Heart left ventricle (tissue), 13 donors: Measurements from ENCODE around the gene LONP2.
"Not testable (repeated sequence)": the region's sequence is repeated elsewhere in the genome, so short reads cannot be mapped to it uniquely, and the experiment has no call there.

Experiments
- POLR2A ChIP-seq, 2 donors: fragments of 450-650 bp; IDR thresholded peaks; one replicate each; pipeline ENCODE4 v1.6.1; 2017; ENCODE audit warnings: antibody characterized with exemption in 2 of 2, mild to moderate bottlenecking in 2 of 2, moderate library complexity in 2 of 2
- TF ChIP-seq, protein P1 (sequence below), 12 donors: fragments of 200-600 bp; sonication (generic) in 4 of 12; IDR thresholded peaks; one replicate each; pipeline versions ENCODE4 v1.5.0 to v1.8.0; 2018 to 2022; ENCODE audit warnings: antibody characterized with exemption in 12 of 12, mild to moderate bottlenecking in 5 of 12
- donor health status: ischemic (EF 13 %, LVEDD 7.1; RV severe dilation, severe dysfunction).
- donor health status: DM: no; HTN: yes; CAD: no.
- donor health status: DM: no; HTN: no; CAD: no.
- donor health status: ischemic (EF 25% LVEDD 6.9; RV normal size, moderate dysfunction).
- donor health status: ischemic (EF 25% LVEDD 5.7; RV mildly dilated, moderate dysfunction).
- donor health status: ischemic (EF 35%, LVEDD 5.7; RV mildly dilated, moderate dysfunction).
- donor health status: nonischemic (EF 11% LVEDD 7.7; RV severe dilation, severe dysfunction).
- donor health status: DM: yes; HTN: yes; CAD: no.
- donor health status: PGD.
- donor health status: ischemic (EF 29% LVEDD 5.4; RV normal size, mild dysfunction).
- donor health status: nonischemic (EF 23%, LVEDD 6.1; RV moderate dilation, normal function).

DNA sequence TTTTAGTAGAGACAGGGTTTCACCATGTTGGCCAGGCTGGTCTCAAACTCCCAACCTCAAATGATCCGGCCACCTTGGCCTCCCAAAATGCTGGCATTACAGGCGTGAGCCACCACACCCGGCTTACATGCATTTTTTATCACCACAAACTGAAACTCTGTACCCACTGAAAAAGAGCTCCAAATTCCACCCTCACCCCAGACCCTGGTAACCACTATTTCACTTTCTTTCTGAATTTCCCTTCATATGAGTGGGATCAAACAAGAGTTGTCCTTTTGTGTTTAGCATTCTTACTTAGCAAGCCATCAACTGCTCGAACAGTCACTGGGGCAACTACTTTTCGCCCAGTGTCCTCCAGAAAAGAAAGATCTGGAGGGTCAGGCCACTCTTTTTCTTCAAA is 110.3 kb downstream of the LONP2 start:
- TF ChIP-seq, protein P1, sequence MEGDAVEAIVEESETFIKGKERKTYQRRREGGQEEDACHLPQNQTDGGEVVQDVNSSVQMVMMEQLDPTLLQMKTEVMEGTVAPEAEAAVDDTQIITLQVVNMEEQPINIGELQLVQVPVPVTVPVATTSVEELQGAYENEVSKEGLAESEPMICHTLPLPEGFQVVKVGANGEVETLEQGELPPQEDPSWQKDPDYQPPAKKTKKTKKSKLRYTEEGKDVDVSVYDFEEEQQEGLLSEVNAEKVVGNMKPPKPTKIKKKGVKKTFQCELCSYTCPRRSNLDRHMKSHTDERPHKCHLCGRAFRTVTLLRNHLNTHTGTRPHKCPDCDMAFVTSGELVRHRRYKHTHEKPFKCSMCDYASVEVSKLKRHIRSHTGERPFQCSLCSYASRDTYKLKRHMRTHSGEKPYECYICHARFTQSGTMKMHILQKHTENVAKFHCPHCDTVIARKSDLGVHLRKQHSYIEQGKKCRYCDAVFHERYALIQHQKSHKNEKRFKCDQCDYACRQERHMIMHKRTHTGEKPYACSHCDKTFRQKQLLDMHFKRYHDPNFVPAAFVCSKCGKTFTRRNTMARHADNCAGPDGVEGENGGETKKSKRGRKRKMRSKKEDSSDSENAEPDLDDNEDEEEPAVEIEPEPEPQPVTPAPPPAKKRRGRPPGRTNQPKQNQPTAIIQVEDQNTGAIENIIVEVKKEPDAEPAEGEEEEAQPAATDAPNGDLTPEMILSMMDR (IDR thresholded peaks at IDR 0.05): not testable (repeated sequence)
- not testable (repeated sequence) for TF ChIP-seq POLR2A (IDR thresholded peaks at IDR 0.05)
